SK-N-SH (cell line): ENCODE data around the gene ARHGEF1.

Experiments
- FOSL2 ChIP-seq: IDR thresholded peaks from 2 replicates; pipeline ENCODE4 v1.4.0; 2012; ENCODE audit warnings: low read depth, mild to moderate bottlenecking, moderate library complexity, borderline replicate concordance
- RXRA ChIP-seq: IDR thresholded peaks from 2 replicates; pipeline ENCODE4 v1.4.0; 2012; ENCODE audit warnings: low read depth, mild to moderate bottlenecking, borderline replicate concordance
- TAF1 ChIP-seq: IDR thresholded peaks from 2 replicates; pipeline ENCODE4 v1.6.1; 2012; ENCODE audit warnings: low read depth, mild to moderate bottlenecking, low read length, moderate library complexity, borderline replicate concordance
- TF ChIP-seq, protein P1 (sequence below): fragments of 200-600 bp; sonication (generic); IDR thresholded peaks from 2 replicates; pipeline ENCODE4 v1.6.1; 2017; ENCODE audit warnings: antibody characterized with exemption, mild to moderate bottlenecking, moderate library complexity
- TF ChIP-seq, protein P2 (sequence below): IDR thresholded peaks from 2 replicates; pipeline ENCODE4 v1.6.1; 2012; ENCODE audit warnings: mild to moderate bottlenecking, low read depth, low read length, moderate library complexity

- TF ChIP-seq, protein P1, sequence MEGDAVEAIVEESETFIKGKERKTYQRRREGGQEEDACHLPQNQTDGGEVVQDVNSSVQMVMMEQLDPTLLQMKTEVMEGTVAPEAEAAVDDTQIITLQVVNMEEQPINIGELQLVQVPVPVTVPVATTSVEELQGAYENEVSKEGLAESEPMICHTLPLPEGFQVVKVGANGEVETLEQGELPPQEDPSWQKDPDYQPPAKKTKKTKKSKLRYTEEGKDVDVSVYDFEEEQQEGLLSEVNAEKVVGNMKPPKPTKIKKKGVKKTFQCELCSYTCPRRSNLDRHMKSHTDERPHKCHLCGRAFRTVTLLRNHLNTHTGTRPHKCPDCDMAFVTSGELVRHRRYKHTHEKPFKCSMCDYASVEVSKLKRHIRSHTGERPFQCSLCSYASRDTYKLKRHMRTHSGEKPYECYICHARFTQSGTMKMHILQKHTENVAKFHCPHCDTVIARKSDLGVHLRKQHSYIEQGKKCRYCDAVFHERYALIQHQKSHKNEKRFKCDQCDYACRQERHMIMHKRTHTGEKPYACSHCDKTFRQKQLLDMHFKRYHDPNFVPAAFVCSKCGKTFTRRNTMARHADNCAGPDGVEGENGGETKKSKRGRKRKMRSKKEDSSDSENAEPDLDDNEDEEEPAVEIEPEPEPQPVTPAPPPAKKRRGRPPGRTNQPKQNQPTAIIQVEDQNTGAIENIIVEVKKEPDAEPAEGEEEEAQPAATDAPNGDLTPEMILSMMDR, result no peak
- TF ChIP-seq RXRA (no peak), TAF1 (no peak), FOSL2 (no peak)
- TF ChIP-seq, protein P2, sequence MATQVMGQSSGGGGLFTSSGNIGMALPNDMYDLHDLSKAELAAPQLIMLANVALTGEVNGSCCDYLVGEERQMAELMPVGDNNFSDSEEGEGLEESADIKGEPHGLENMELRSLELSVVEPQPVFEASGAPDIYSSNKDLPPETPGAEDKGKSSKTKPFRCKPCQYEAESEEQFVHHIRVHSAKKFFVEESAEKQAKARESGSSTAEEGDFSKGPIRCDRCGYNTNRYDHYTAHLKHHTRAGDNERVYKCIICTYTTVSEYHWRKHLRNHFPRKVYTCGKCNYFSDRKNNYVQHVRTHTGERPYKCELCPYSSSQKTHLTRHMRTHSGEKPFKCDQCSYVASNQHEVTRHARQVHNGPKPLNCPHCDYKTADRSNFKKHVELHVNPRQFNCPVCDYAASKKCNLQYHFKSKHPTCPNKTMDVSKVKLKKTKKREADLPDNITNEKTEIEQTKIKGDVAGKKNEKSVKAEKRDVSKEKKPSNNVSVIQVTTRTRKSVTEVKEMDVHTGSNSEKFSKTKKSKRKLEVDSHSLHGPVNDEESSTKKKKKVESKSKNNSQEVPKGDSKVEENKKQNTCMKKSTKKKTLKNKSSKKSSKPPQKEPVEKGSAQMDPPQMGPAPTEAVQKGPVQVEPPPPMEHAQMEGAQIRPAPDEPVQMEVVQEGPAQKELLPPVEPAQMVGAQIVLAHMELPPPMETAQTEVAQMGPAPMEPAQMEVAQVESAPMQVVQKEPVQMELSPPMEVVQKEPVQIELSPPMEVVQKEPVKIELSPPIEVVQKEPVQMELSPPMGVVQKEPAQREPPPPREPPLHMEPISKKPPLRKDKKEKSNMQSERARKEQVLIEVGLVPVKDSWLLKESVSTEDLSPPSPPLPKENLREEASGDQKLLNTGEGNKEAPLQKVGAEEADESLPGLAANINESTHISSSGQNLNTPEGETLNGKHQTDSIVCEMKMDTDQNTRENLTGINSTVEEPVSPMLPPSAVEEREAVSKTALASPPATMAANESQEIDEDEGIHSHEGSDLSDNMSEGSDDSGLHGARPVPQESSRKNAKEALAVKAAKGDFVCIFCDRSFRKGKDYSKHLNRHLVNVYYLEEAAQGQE, result no peak
Measured at GRCh38 chr19:41845001-41845050, 38.2 kb upstream of the ARHGEF1 start, which contains the start of gene DMRTC2.
